GM23338 (cell line): ENCODE data around the gene P3H4. TPM values are rescaled to one million over a fixed set of nuclear protein-coding genes. Genes with fewer than 3 reads are reported as not detected.

Experiments
- EZH2phosphoT487 ChIP-seq: fragments of 200-600 bp; sonication (generic); IDR thresholded peaks from one replicate; pipeline ENCODE4 v1.8.1; 2018; ENCODE audit warnings: antibody characterized with exemption; ENCODE audit not compliant: unreplicated experiment
- STAT1 ChIP-seq: IDR thresholded peaks from one replicate; pipeline ENCODE4 v1.6.1; 2016; ENCODE audit warnings: antibody characterized with exemption; ENCODE audit not compliant: unreplicated experiment
- ZNF114 ChIP-seq: fragments of 250-450 bp; sonication (Bioruptor Pico); IDR thresholded peaks from 2 replicates; pipeline ENCODE4 v1.5.0; 2020; ENCODE audit warnings: mild to moderate bottlenecking, moderate library complexity
- polyA plus RNA-seq: library from polyadenylated mRNA; unstranded; fragments of >200 nt; fragmentation: Nextera tagmentation; extraction: Ambion mirVana; gene quantifications from 2 replicates; pipeline ENCODE4 v1.2.1, GENCODE V29; 2016
- total RNA-seq: library from RNA; depleted of rRNA; stranded (reverse); fragments of >200 nt; shearing (Covaris generic); gene quantifications from 2 replicates; pipeline ENCODE4 v1.2.3, GENCODE V29; 2014
- TF ChIP-seq, protein P1 (sequence below): fragments of 250-450 bp; sonication (Bioruptor Pico); IDR thresholded peaks from 2 replicates; pipeline ENCODE4 v1.5.0; 2020; ENCODE audit warnings: mild to moderate bottlenecking, moderate library complexity
- TF ChIP-seq, protein P2 (sequence below): IDR thresholded peaks from 2 replicates; pipeline ENCODE4 v1.6.1; 2016; ENCODE audit warnings: antibody characterized with exemption
- TF ChIP-seq, protein P3 (sequence below), 2 experiments: fragments of 200-600 bp in 1 of 2; sonication (generic) in 1 of 2; conservative IDR thresholded peaks; 2 replicates each; pipeline versions ENCODE4 v1.5.1 to v1.6.1; 2016 to 2017; ENCODE audit warnings: antibody characterized with exemption in 2 of 2, low read depth in 2 of 2, mild to moderate bottlenecking in 2 of 2, moderate library complexity in 1 of 2

The P3H4 gene
- total and polyA plus RNA-seq, 2 experiments from 2014 or later, result 16.0 to 33.3 TPM

DNA sequence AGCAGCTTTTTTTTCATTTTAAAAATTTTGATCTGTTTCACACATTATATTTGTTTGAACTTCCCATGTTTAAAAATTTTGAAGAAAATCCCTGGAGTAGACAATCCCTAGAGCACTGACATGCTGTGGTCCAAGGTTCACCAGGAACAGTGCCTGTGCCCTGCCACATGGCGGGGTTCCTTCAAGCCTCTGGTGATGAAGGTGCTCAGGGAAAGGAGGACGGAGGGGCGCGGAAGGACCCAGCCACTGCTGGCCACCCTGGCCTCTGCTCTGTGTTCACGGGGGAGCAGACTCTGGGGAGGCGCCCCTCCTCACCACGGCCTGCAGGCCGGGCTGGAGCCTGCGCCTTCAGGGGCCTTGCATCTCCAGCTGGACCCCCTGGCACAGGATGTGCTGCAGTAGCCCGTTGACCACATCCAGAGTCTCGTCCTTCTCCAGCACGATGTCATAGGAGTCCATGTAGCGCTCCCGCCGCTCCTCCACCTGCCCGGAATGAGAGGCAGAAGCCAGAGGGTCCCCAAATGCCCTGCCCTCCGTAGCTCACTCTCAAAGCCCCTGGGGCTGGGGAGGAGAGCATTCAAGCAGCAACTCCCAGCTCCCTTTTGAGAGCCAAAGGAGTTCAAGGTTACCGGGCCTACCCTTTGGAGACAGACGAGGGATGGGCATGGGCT, 13.6 kb upstream of the P3H4 start (continued):
- TF ChIP-seq, protein P1, sequence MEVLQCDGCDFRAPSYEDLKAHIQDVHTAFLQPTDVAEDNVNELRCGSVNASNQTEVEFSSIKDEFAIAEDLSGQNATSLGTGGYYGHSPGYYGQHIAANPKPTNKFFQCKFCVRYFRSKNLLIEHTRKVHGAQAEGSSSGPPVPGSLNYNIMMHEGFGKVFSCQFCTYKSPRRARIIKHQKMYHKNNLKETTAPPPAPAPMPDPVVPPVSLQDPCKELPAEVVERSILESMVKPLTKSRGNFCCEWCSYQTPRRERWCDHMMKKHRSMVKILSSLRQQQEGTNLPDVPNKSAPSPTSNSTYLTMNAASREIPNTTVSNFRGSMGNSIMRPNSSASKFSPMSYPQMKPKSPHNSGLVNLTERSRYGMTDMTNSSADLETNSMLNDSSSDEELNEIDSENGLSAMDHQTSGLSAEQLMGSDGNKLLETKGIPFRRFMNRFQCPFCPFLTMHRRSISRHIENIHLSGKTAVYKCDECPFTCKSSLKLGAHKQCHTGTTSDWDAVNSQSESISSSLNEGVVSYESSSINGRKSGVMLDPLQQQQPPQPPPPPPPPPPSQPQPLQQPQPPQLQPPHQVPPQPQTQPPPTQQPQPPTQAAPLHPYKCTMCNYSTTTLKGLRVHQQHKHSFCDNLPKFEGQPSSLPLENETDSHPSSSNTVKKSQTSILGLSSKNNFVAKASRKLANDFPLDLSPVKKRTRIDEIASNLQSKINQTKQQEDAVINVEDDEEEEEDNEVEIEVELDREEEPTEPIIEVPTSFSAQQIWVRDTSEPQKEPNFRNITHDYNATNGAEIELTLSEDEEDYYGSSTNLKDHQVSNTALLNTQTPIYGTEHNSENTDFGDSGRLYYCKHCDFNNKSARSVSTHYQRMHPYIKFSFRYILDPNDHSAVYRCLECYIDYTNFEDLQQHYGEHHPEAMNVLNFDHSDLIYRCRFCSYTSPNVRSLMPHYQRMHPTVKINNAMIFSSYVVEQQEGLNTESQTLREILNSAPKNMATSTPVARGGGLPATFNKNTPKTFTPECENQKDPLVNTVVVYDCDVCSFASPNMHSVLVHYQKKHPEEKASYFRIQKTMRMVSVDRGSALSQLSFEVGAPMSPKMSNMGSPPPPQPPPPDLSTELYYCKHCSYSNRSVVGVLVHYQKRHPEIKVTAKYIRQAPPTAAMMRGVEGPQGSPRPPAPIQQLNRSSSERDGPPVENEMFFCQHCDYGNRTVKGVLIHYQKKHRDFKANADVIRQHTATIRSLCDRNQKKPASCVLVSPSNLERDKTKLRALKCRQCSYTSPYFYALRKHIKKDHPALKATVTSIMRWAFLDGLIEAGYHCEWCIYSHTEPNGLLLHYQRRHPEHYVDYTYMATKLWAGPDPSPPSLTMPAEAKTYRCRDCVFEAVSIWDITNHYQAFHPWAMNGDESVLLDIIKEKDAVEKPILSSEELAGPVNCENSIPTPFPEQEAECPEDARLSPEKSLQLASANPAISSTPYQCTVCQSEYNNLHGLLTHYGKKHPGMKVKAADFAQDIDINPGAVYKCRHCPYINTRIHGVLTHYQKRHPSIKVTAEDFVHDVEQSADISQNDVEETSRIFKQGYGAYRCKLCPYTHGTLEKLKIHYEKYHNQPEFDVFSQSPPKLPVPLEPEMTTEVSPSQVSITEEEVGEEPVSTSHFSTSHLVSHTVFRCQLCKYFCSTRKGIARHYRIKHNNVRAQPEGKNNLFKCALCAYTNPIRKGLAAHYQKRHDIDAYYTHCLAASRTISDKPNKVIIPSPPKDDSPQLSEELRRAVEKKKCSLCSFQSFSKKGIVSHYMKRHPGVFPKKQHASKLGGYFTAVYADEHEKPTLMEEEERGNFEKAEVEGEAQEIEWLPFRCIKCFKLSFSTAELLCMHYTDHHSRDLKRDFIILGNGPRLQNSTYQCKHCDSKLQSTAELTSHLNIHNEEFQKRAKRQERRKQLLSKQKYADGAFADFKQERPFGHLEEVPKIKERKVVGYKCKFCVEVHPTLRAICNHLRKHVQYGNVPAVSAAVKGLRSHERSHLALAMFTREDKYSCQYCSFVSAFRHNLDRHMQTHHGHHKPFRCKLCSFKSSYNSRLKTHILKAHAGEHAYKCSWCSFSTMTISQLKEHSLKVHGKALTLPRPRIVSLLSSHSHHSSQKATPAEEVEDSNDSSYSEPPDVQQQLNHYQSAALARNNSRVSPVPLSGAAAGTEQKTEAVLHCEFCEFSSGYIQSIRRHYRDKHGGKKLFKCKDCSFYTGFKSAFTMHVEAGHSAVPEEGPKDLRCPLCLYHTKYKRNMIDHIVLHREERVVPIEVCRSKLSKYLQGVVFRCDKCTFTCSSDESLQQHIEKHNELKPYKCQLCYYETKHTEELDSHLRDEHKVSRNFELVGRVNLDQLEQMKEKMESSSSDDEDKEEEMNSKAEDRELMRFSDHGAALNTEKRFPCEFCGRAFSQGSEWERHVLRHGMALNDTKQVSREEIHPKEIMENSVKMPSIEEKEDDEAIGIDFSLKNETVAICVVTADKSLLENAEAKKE (CRISPR knock-in tag), result no peak
- TF ChIP-seq ZNF114 (CRISPR knock-in tag) (no peak), EZH2phosphoT487 (no peak), STAT1 (no peak)
- TF ChIP-seq, protein P2, sequence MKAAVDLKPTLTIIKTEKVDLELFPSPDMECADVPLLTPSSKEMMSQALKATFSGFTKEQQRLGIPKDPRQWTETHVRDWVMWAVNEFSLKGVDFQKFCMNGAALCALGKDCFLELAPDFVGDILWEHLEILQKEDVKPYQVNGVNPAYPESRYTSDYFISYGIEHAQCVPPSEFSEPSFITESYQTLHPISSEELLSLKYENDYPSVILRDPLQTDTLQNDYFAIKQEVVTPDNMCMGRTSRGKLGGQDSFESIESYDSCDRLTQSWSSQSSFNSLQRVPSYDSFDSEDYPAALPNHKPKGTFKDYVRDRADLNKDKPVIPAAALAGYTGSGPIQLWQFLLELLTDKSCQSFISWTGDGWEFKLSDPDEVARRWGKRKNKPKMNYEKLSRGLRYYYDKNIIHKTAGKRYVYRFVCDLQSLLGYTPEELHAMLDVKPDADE, result no peak
- TF ChIP-seq, protein P3, sequence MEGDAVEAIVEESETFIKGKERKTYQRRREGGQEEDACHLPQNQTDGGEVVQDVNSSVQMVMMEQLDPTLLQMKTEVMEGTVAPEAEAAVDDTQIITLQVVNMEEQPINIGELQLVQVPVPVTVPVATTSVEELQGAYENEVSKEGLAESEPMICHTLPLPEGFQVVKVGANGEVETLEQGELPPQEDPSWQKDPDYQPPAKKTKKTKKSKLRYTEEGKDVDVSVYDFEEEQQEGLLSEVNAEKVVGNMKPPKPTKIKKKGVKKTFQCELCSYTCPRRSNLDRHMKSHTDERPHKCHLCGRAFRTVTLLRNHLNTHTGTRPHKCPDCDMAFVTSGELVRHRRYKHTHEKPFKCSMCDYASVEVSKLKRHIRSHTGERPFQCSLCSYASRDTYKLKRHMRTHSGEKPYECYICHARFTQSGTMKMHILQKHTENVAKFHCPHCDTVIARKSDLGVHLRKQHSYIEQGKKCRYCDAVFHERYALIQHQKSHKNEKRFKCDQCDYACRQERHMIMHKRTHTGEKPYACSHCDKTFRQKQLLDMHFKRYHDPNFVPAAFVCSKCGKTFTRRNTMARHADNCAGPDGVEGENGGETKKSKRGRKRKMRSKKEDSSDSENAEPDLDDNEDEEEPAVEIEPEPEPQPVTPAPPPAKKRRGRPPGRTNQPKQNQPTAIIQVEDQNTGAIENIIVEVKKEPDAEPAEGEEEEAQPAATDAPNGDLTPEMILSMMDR (conservative IDR thresholded peaks at IDR 0.05; ENCODE audit: low read depth in 2 of 2), result no peak
